GM18507 (cell line): ENCODE measurements around the gene OVCH1.
A peak's percentile ranks its signal among the peaks of the same experiment; 100 is the strongest.
"Not testable (repeated sequence)": the region's sequence is repeated elsewhere in the genome, so short reads cannot be mapped to it uniquely, and the experiment has no call there.

Experiments
- DNase-seq: peaks from one replicate; pipeline ENCODE4 v3.0.0; 2011; ENCODE audit warnings: low read depth; ENCODE audit not compliant: insufficient read length; ENCODE audit errors: extremely low spot score
- FAIRE-seq: peaks from 2 replicates; lab custom pipeline; 2011; peaks lifted over from hg19 to GRCh38; lab: Jason Lieb, UNC

The OVCH1 gene

GRCh38 chr12:29505122-29505521 is 7.6 kb upstream of the OVCH1 start:
- no peak for FAIRE-seq
- DNase-seq: no peak

GRCh38 chr12:29503283-29503682 is 5.8 kb upstream of the OVCH1 start:
- FAIRE-seq (no peak), DNase-seq (no peak)

GRCh38 chr12:29499235-29499634 is 1.7 kb upstream of the OVCH1 start:
- FAIRE-seq (no peak), DNase-seq (no peak)

GRCh38 chr12:29492891-29493290 is 4.6 kb downstream of the OVCH1 start:
- DNase-seq: no peak
- FAIRE-seq: no peak

- DNase-seq (no peak), FAIRE-seq (no peak)
These were observed 10.5 kb downstream of the OVCH1 start for GRCh38 chr12:29486972-29487371.

GRCh38 chr12:29463198-29463597 is 34.3 kb downstream of the OVCH1 start:
- DNase-seq (no peak), FAIRE-seq (no peak)

GRCh38 chr12:29460082-29460481 is 37.4 kb downstream of the OVCH1 start:
- DNase-seq (no peak), FAIRE-seq (no peak)

GRCh38 chr12:29455087-29455486 is 42.4 kb downstream of the OVCH1 start:
- no peak for FAIRE-seq
- DNase-seq: no peak

- FAIRE-seq: no peak
These were observed 45.6 kb downstream of the OVCH1 start for GRCh38 chr12:29451888-29452287.

GRCh38 chr12:29448157-29448556 is 49.3 kb downstream of the OVCH1 start:
- DNase-seq: no peak
- FAIRE-seq: no peak

More at GRCh38 chr12:29451888-29452287, 45.6 kb downstream of the OVCH1 start:
- no peak for DNase-seq

- no peak for FAIRE-seq
- DNase-seq: no peak
These were observed 50.1 kb downstream of the OVCH1 start for GRCh38 chr12:29447285-29447975.

- DNase-seq: no peak
- no peak for FAIRE-seq
These were observed 58.0 kb downstream of the OVCH1 start for GRCh38 chr12:29439506-29439905.

GRCh38 chr12:29438752-29439408 is 58.6 kb downstream of the OVCH1 start:
- FAIRE-seq (no peak), DNase-seq (no peak)

GRCh38 chr12:29437575-29437974 is 59.9 kb downstream of the OVCH1 start:
- no peak for FAIRE-seq
- DNase-seq: no peak

GRCh38 chr12:29436815-29437214 is 60.7 kb downstream of the OVCH1 start:
- not testable (repeated sequence) for DNase-seq, FAIRE-seq

GRCh38 chr12:29431513-29431912 is 66.0 kb downstream of the OVCH1 start:
- FAIRE-seq: no peak
- DNase-seq: no peak

GRCh38 chr12:29430716-29431044 is 66.8 kb downstream of the OVCH1 start:
- DNase-seq (no peak), FAIRE-seq (no peak)

- DNase-seq (no peak), FAIRE-seq (no peak)
These were observed 67.3 kb downstream of the OVCH1 start for GRCh38 chr12:29429999-29430715.

- FAIRE-seq (no peak), DNase-seq (no peak)
These were observed 68.9 kb downstream of the OVCH1 start for GRCh38 chr12:29428633-29429032.

GRCh38 chr12:29427964-29428363 is 69.5 kb downstream of the OVCH1 start:
- DNase-seq: peak; percentile 3
- peak; percentile 77 for FAIRE-seq

GRCh38 chr12:29426498-29426897 is 71.0 kb downstream of the OVCH1 start:
- no peak for FAIRE-seq

More at GRCh38 chr12:29426498-29426897, 71.0 kb downstream of the OVCH1 start:
- no peak for DNase-seq
